ENCODE data around the gene KCNN3. TPM values are rescaled to one million over a fixed set of nuclear protein-coding genes. Genes with fewer than 3 reads are reported as not detected.

KCNN3 gene
- total RNA-seq, 2 donors from 2014 or later, result 0.04 to 0.32 TPM

DNA sequence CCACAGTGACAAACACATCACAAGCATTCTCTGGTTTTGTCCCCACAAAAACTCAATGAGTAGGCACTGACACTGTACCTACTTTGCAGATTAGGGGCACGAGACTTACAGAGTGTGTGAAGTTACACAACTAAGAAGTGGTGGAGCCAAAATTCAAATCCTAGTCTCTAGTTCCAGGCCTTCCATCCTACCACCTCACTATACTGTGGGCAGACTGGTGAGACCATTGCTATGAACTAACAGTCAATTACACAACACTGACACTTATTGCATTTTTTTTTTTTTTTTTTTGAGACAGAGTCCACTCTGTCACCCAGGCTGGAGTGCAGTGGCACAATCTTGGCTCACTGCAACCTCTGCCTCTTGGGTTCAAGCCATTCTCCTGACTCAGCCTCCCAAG lies 71.4 kb downstream of the KCNN3 start:
- no peak for ATAC-seq
- H3K9me3 Mint-ChIP-seq, result no peaks in the 10 kb centered on the region
- DNase-seq (ENCODE audit: low spot score in 2 of 2), result no peak
- no peak overlapping the region for H3K27ac Mint-ChIP-seq
- H3K36me3 Mint-ChIP-seq, result no peaks in the 10 kb centered on the region

DNA sequence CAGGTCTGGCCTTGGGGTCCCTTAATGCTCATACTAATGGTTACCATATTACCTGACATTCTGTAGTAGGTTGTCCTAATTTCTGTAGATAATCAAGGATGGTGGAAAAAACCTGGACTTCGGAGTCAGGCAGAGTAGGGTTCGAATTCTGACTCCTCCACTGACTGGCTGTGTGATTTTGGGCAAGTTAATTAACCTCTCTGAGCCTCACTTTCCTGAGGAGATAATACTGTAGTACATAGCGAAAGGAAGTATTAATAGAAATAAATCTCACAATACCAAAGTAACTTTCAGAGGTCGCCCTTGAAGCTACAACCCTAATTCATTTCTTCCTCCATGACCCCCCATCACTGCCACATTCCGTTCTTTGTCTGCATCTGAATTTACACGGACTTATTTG lies 72.9 kb downstream of the KCNN3 start:
- Mint-ChIP-seq H3K36me3 (no peaks in the 10 kb centered on the region), H3K9me3 (no peaks in the 10 kb centered on the region), H3K27ac (no peak overlapping the region)
- DNase-seq (ENCODE audit: low spot score in 2 of 2) (no peak), ATAC-seq (no peak)

DNA sequence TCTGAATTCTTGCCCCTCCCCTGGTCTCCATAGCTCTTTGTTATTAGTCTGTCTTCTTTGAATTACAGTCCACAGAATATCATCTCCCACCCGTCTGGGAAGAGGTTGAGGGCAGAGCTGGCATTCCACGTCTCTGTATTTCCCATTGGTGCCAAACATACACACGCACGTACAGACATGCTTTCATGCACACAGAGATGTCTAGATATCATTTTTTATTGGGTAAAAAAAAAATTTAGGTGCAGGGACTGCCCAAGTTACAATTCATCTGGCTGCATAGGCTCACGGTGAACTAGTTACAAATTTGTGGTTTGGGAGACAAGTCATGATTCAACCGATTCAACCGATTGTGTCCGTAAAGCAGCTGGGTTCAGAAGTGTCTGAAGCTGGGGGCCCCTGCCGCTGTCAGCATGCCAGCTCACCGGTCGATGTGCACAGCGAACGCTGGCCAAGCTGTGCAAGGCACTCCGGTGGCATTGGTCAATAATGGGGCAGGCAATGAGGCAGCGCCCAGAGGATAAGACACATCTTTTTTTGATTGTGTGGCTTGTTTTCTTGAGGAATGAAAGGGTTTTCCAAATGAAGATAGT lies 73.7 kb downstream of the KCNN3 start:
- no peak for DNase-seq (ENCODE audit: low spot score in 2 of 2)
- H3K36me3 Mint-ChIP-seq, result no peaks in the 10 kb centered on the region
- no peaks in the 10 kb centered on the region for H3K9me3 Mint-ChIP-seq
- no peak for ATAC-seq
- no peak overlapping the region for H3K27ac Mint-ChIP-seq

DNA sequence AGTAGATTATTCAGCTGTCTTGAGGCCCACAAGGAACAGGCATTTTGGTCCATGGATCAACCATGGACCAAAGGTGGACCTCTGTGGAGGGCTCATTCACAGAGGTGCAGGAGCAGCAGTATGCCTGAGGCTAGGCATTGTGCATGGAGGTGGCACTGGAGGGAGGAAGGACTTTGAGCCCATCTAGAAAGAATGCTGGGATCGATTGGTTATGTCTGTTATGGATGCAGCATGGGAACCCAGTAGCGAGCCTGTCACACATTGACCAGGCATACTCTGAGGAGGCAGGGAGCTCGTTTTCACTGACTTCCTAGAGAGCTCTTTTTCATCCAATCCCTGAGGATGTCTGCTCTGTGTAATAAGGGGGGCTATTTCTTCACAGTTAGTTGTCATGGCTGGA lies 75.5 kb downstream of the KCNN3 start:
- Mint-ChIP-seq H3K36me3 (no peaks in the 10 kb centered on the region), H3K27ac (no peak overlapping the region), H3K9me3 (no peaks in the 10 kb centered on the region)
- ATAC-seq (no peak), DNase-seq (ENCODE audit: low spot score in 2 of 2) (no peak)

DNA sequence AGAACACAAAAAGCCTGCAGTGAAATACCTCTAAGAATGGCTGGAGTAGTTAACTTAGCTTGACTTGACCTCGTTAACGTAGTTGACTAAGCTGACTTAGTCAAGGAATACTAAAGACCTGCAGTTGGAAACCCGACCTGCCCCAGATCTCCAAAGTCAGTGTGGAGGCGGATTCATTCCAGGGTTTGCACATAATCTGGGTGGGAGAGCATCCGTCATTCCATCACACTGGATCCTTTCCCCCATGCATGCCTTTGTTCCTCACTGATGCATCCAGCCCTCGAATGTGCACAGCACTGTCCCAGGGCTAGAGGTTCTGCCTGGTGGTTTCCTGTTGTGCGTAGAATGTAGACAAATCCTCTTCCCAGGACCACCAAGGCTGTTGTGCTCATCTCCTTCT lies 76.4 kb downstream of the KCNN3 start:
- no peaks in the 10 kb centered on the region for H3K9me3 Mint-ChIP-seq
- no peaks in the 10 kb centered on the region for H3K36me3 Mint-ChIP-seq
- ATAC-seq (no peak), DNase-seq (ENCODE audit: low spot score in 2 of 2) (no peak)
- no peak overlapping the region for H3K27ac Mint-ChIP-seq

DNA sequence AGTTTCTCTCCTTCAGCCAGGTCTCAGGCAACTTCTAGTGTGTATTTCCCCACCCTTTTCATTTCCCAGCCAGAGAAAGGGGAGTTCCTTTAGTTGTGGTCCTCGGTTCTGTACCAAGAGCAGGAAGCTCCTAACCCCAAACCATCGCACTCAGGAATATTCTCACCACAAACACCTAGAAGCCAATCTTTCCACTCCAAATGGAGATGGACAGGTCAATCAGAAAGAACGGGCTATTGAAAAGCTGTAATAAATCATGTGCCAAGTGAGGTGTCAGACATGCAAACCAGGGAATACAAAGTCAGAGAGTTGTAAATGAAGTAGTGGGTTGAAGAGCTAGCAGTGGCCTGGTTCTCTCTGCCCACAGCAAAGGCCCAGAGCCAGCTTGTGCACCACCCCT lies 77.2 kb downstream of the KCNN3 start:
- DNase-seq (ENCODE audit: low spot score in 2 of 2), result no peak
- Mint-ChIP-seq H3K27ac (peak overlapping the region in 1 of 2 donors; percentile 87), H3K9me3 (no peaks in the 10 kb centered on the region), H3K36me3 (no peaks in the 10 kb centered on the region)
- ATAC-seq, result no peak

DNA sequence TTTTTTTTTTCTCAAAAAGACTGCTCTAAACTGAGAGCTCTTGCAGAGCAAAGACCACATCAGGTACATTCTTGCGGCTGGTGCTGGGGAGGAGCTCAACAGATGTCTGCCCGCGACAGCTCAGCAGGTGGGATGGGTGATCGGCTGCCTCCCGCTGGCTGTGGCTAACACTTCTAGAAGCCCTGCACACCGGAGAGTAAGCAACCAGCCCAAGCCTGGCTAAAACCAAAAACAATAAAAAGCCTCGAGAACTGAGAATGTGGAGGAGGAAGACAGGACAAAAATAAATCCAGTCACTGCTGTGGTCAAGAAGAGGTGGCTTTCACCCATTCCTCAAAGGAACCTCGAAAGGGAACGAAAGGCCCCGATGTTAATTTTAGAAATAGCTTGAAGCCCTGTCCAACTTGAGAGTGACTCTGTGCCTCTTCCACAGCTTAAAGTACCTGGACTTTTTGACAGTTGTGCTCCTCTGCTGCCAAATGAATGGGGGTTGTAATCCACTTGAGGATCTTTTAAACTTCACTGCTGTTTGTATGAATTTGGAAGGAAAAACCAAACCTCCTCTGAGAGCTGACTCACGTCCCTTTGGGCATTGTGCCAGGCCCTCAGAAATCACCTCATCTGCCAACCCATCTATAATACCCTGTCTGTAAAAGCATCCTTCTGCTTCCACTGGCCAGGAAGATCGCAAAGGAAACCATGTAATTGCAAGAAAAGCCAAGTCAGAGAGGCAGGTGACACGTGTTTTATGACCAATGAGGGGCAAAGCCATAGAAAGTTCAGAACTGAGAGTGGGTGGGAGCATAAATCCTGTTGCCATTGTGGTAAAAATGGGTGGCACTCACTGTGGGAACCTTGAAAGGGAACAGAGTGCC lies 78.6 kb downstream of the KCNN3 start:
- ATAC-seq, result peak; percentile 91 to 95
- H3K27ac Mint-ChIP-seq, result peak overlapping the region; percentile 87 to 93
- DNase-seq (ENCODE audit: low spot score in 2 of 2), result peak; percentile 74 to 87
- H3K9me3 Mint-ChIP-seq, result no peaks in the 10 kb centered on the region
- H3K36me3 Mint-ChIP-seq, result no peaks in the 10 kb centered on the region

DNA sequence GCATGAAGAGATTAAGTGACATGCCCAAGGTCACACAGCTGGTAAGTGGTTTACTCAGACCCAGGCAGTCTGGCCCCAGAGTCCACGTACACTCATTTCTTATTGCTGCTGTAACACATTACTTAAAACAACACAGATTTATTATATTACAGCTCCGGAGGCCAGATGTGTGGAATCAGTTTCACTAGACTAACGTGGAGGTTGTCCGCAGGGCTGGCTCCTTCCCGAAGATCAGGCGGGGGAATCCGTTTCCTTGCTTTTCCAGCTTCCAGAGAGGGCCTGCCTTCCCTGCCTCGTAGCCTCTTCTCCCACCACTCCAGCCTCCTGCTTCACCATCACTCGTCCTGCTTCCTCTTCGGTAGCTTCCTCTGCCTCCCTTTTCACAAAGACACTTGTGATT lies 81.2 kb downstream of the KCNN3 start:
- DNase-seq (ENCODE audit: low spot score in 2 of 2) (no peak), ATAC-seq (no peak)
- no peaks in the 10 kb centered on the region for H3K9me3 Mint-ChIP-seq
- H3K36me3 Mint-ChIP-seq, result no peaks in the 10 kb centered on the region
- H3K27ac Mint-ChIP-seq, result peak overlapping the region in 1 of 2 donors; percentile 15

DNA sequence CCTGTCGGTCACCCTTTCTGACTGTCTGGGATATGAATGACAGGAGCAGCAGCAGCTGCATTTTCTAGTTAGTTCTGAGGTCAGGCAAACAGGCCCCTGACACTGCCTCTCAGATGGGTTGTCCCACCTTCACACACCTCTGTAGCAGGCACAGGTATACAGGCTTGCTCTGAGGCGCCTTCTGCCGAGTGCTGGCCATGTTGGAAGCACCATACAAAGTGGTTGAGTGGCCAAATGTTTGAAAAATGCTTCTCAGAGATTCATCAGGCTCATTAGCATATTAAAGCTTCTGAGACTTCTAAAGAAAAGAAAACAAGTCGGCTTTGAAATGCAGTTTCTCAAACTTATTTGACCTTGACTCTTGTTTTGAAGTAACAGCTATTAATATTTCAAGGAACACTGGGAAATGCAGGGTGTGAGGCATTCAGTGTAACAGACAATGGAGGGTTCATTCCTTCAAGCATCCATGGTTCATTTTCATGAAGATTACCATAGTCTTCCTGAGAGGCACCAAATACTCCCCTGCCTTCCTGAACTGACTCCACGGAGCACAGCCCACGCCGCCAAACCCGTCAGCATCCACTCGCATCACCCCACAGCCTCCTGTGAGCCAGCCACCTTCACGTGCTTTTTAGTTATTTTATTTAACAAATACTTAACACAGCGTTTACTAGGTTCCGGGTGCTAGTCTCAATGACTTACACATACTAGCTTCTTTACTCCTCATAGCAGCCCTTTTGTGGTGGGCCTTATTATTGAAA lies 81.8 kb downstream of the KCNN3 start:
- ATAC-seq, result no peak
- H3K27ac Mint-ChIP-seq, result no peak overlapping the region
- peaks cover 0 to 5% of the 10 kb centered on the region in 2 donors for H3K36me3 Mint-ChIP-seq
- peaks cover 5 to 6% of the 10 kb centered on the region in 2 donors for H3K9me3 Mint-ChIP-seq
- no peak for DNase-seq (ENCODE audit: low spot score in 2 of 2)

DNA sequence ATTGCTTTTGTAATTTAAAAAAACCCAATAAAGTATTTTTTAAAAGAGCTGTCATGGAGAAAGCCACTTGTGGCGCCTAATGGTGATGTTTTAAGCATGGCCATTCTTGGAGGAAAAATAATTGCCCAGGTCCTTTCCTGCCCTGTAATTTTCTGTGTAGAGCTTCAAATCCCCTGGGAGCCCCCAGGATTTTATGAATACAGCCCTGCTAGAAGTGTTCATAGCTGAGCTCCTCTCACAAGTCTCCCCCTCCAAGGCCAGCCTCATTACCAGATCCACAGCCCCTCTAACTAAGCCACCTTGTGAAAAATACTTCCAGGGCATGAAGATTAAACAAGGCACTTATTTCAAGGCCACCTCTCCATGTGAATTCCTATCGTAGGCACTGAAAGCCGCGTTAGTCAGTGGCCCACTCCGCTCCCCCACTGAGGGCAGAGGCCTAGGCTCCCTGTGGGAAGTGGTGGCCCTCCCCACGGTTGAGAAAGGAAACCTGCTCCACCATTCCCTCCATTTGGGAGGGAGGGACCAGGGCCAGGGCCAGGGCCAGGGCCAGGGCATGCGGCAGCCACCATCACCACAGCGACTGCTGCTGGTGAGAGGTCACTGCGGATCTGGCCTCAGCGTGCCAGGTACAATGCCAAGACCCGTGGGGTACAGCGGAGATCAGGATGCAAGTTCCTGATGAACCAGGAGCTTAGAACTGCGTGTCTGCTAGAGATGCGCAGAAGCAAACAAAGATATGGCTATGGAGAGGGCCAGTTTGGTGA lies 83.1 kb downstream of the KCNN3 start:
- peaks cover 0 to 10% of the 10 kb centered on the region in 2 donors for H3K36me3 Mint-ChIP-seq
- ATAC-seq, result no peak
- peak overlapping the region in 1 of 2 donors; percentile 93 for H3K27ac Mint-ChIP-seq
- peaks cover 6 to 7% of the 10 kb centered on the region in 2 donors for H3K9me3 Mint-ChIP-seq
- no peak for DNase-seq (ENCODE audit: low spot score in 2 of 2)

DNA sequence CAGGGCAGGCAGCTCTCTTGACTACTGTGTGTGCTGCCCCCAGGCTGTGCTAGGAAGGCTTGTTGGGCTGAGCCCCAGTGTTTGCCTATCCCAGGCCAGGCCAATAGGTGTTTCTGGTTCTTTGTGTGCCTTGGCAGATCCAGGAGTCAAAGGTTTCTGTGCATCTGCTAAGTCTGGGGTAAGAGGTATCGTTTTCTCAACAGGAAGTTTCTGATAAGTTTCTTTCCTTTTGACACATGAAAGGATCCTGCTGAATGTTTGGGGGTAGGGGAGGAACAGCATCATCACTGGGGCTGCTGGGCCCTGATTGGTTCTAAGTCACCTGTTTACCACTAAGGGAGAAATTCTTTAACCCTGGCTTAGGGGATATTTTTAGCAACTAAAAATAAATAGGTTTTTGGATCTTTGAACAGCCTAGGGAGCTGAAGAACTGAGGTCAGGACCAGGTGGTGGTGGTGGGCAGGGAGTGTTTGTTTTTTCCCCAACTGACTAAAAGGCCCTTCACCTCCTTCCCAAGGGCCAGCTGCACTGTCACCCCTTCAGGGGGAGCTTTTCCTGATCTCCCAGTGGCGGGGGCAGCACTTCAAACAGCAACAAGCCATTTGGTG lies 85.1 kb downstream of the KCNN3 start:
- DNase-seq (ENCODE audit: low spot score in 2 of 2), result peak in 1 of 2 donors; percentile 57

DNA sequence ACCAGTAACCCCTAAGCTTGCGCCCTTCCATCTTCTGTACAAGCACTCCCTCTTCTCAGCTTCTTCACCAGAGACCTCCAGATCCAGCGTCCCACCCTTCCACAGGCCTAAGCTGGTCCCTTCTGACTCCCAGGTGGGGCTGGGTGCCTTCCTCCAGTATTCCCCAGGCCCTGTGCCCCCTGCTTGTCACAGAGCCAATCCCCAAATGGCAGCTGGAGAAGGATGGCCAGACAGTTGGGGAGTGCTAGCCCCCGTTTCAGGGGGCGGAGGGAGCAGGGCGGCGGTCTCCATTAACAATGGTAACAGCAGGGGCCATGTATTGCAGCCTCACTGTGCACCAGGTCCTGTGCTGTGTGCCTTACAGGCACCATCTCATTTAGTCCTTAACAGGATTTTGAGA lies 85.7 kb downstream of the KCNN3 start:
- DNase-seq (ENCODE audit: low spot score in 2 of 2), result no peak
- peak; percentile 7 to 10 for ATAC-seq
- Mint-ChIP-seq H3K36me3 (peaks cover 0 to 12% of the 10 kb centered on the region in 2 donors), H3K27ac (peak overlapping the region; percentile 93 to 95), H3K9me3 (peaks cover 7 to 14% of the 10 kb centered on the region in 2 donors)

More for the DNA sequence above, 85.1 kb downstream of the KCNN3 start:
- peak overlapping the region; percentile 93 to 95 for H3K27ac Mint-ChIP-seq
- H3K9me3 Mint-ChIP-seq, result peaks cover 7 to 11% of the 10 kb centered on the region in 2 donors
- peak; percentile 92 to 97 for ATAC-seq
- H3K36me3 Mint-ChIP-seq, result peaks cover 0 to 10% of the 10 kb centered on the region in 2 donors

DNA sequence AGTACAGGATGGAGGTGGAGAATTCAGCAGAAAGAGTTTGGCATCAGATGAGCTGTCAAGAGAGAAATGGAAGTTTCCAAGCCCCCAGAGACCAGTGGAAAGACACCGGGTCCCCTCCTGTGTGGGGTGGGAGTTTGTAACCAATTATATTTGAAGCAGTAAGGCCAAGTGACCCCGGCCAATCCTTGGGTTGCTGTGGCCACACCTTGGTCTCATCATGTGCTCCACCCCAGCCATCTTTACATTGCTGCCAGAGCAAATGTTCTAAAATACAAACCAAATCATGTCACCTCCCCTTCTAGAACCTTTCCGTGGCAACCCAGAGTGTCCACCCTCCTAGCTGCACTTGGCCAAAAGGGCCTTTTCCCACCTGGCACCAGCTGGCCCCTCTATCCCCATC lies 86.1 kb downstream of the KCNN3 start:
- Mint-ChIP-seq H3K27ac (peak overlapping the region; percentile 93 to 95), H3K36me3 (peaks cover 0 to 17% of the 10 kb centered on the region in 2 donors), H3K9me3 (peaks cover 7 to 16% of the 10 kb centered on the region in 2 donors)
- ATAC-seq (no peak), DNase-seq (ENCODE audit: low spot score in 2 of 2) (no peak)

DNA sequence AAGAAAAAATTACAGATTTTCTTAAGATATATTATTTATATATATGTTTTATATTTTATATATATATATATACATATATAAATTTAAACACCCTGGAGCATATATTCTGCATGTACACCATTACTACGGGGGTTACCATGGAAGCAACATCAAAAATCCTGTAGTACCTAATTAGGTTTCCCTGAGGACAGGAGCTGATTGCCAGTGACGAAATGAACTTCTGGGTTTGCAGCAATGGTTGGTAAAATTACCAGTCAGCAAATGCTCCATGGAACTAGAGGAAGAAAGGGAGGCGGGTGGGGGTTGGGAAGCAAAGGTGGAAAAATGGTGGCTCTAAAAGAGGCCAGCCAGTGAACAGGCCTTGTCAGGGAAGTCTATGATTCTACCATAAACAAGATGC lies 89.5 kb downstream of the KCNN3 start:
- DNase-seq (ENCODE audit: low spot score in 2 of 2), result no peak
- peaks cover 7 to 21% of the 10 kb centered on the region in 2 donors for H3K9me3 Mint-ChIP-seq
- peaks cover 0 to 22% of the 10 kb centered on the region in 2 donors for H3K36me3 Mint-ChIP-seq
- ATAC-seq, result no peak
- H3K27ac Mint-ChIP-seq, result no peak overlapping the region

DNA sequence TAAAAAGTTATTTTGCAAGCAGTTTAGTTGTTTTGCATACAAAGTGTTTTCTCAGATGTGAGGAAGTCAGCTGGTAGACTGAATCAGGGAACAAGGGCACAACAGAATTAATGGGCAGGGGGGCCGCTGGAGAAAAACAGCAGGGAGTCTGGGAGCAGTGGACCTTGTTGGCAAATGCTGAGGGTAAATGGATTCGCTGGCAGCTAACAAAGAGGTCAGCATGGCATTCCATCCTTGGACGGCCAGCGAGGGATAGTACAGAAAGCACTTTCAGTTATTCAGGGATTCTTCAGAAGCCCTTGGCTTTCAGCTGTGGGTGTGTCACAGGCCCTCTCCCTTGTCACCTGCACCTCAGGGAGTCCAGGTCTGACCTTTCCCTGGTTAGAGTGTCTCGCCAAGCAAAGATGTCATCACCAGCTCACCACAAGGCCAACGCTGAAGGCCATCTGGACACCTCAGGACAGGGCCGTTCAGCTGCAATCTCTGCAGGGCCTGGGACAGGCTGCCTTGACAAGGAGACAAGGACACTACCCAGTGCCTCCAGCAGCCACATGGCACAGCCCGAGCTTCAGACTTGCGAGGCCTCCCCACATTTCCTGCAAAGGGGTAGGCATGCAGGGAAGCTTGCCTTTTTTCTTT lies 90.4 kb downstream of the KCNN3 start:
- Mint-ChIP-seq H3K36me3 (peaks cover 0 to 22% of the 10 kb centered on the region in 2 donors), H3K27ac (no peak overlapping the region), H3K9me3 (peaks cover 7 to 21% of the 10 kb centered on the region in 2 donors)
- ATAC-seq (no peak), DNase-seq (ENCODE audit: low spot score in 2 of 2) (peak in 1 of 2 donors; percentile 52)
